HG03442 (cell line): Measurements from ENCODE around the gene PADI3.
"Not testable (repeated sequence)": the region's sequence is repeated elsewhere in the genome, so short reads cannot be mapped to it uniquely, and the experiment has no call there.

Experiments used
- ATAC-seq: cut with Tn5 transposase; IDR thresholded peaks from one replicate; pipeline ENCODE4 v1.9.1; 2021; ENCODE audit warnings: mild to moderate bottlenecking, moderate library complexity; ENCODE audit not compliant: unreplicated experiment

Gene PADI3

DNA sequence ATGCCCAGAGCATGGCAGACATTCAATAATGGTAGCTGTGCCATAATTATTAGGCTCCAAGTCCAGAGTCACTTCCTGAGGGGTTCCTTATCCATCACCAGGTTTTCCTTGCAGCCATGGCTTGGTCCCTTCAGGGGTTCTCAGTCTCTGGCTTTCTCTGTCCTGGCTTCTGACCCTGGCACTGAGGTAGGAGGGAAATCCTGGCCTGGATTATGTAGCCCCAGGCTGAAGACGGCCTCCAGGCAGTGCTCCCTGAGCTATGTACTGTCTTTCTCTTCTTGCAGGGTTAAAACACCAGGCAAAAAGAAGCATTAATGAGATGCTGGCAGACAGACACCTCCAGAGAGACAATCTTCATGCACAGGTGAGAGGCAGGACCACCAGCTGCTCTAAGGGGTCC is 9.5 kb upstream of the PADI3 start:
- no peak for ATAC-seq

GRCh38 chr1:17241011-17241779 is 7.7 kb upstream of the PADI3 start:
- ATAC-seq, result not testable (repeated sequence)

GRCh38 chr1:17241780-17242074 is 7.2 kb upstream of the PADI3 start:
- ATAC-seq, result not testable (repeated sequence)

DNA sequence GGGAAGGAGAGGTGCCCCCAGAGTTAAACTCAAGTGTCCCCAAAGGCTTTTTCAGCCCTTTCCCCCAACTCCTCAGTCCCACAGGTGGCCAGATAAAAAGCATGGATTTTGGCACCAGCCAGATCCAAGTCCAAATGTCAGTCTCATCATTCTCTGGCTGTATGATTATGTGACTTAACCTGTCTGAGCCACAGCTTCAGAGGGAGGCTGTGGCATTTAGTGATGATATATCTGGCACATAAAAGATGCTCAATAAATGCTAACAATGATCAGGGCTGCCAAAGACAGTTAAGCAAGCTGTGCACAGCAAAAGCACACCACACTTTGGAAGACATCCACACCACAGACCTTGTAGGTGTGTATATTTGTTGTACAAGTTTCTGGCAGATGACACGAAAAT is 5.6 kb upstream of the PADI3 start:
- no peak for ATAC-seq

GRCh38 chr1:17244821-17245740 is 3.8 kb upstream of the PADI3 start:
- ATAC-seq, result no peak

- no peak for ATAC-seq
Observed at GRCh38 chr1:17245816-17246325, 3.0 kb upstream of the PADI3 start.

GRCh38 chr1:17246971-17247370 is 1.9 kb upstream of the PADI3 start:
- no peak for ATAC-seq

GRCh38 chr1:17250601-17251000 is 1.7 kb downstream of the PADI3 start:
- ATAC-seq, result no peak

DNA sequence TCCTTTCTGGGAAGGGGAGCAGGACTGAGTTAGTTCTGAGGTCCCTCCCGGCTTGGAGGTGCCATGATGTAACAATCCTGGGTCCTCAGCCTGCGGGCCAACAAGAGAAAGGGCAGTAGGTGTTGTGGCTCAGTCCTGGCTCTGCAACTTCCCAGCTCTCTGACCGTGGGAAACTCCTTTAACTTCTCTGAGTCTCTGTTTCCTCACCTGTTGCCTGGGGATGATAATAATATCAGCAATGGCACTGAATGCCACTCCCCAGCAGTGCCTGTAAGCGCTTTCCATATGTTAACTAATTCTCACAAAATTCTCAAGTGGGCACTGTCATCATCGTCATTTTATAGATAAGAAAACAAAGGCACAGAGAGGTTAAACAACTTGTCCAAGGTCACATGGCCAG is 2.3 kb downstream of the PADI3 start:
- no peak for ATAC-seq

- ATAC-seq, result no peak
Observed at GRCh38 chr1:17251701-17252376, 2.9 kb downstream of the PADI3 start.

DNA sequence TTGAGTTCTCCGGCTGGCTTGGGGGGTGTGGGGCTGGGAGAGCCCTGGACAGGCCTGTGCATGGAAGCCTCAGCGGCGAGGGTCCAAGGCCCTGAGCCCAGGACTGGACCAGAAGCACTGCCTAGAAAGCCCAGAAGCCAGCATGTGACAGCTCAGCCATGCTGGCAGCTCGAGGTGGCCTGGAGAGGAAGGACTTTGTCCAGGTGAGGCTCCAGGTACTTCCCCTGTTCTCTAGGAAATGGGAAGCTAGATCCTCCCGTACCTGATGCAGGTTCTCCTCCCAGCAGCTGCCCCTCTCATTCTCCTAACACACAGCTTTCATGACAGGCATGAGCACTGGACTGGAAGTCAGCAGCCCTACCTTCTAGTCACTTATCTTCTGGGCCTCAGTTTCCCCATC is 6.4 kb downstream of the PADI3 start:
- no peak for ATAC-seq

- ATAC-seq, result no peak
Observed at GRCh38 chr1:17258116-17258757, 9.3 kb downstream of the PADI3 start.

DNA sequence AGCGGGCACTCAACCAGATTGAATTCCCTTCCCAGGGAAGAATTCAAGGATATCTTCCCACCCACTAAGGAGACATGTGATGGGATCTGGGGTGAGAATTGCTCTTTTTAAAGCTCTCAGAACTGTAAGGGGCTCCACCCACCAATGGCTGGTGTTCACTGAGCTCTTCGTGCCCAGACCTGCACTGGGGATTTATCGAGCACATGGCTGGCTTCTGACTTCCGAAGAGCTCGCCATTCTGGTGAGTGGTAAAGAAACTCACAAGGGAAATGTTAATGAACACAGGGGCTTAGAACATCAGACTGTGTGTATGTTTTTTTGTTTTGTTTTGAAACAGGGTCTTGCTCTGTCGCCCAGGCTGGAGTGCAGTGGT is 9.8 kb downstream of the PADI3 start:
- no peak for ATAC-seq

DNA sequence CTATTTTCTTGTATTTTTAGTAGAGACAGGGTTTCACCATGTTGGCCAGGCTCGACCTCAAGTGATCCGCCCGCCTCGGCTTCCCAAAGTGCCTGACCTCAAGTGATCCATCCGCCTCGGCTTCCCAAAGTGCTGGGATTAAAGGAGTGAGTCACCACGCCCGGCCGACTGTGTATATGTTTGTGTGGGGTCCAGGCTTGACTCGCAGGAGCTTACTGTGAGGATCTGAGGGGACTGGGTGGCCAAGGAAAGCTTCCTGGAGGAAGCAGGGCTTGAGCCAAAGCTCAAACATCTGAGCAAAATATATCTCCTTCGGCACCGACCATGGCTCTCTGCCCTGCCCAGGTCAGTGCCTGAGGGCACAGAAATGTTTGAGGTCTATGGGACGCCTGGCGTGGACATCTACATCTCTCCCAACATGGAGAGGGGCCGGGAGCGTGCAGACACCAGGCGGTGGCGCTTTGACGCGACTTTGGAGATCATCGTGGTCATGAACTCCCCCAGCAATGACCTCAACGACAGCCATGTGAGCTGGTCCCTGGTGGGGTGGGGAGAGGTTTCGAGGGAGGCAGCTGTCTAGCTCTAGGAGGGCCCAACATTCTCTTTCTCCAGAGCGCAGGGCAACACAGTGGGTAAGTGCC is 10.5 kb downstream of the PADI3 start:
- ATAC-seq, result no peak

- ATAC-seq, result no peak
Observed at GRCh38 chr1:17260264-17260663, 11.4 kb downstream of the PADI3 start.

- no peak for ATAC-seq
Observed at GRCh38 chr1:17260738-17261137, 11.8 kb downstream of the PADI3 start.

GRCh38 chr1:17263936-17264335 is 15.0 kb downstream of the PADI3 start:
- no peak for ATAC-seq

GRCh38 chr1:17264470-17264869 is 15.6 kb downstream of the PADI3 start:
- ATAC-seq, result no peak

DNA sequence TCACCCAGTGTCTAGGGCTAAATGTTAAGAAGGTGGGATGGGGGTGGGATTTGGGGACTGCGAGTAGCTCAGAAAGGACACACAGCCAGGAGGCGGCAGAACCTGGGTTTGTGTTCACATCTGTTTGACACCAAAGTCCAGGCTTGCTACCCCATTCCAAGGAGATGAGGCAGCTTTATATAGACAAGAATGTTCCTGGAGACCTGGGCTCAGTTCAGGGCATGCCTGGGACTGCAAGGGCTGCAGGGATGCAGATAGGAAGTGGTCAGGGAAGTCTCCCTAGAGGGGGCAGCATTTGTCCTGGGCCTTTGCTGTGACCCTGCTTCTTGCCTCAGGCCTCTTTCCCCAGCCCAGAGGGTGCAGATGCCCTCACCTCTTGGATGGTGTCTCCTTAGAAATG is 16.3 kb downstream of the PADI3 start:
- ATAC-seq, result no peak

DNA sequence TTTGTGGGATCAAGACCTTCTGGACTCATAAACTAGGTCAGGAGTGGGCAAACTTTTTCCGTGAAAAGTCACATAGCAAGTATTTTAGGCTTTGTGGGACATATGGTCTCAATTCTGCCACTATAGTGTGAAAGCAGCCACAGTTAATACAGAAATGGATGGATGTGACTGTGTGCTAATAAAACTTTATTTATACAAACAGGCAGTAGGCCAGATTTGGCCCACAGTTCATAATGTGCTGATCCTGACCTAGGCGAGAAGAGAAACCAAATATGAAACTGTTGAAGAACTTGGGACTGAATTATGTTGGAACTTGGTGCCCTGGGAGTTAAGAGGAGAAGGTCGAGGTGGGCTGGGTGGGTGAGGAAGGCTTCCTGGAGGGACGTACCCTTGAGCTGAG is 17.1 kb downstream of the PADI3 start:
- no peak for ATAC-seq
